GM18517 (cell line): ENCODE results near the gene CUZD1.

Experiments used
- ATAC-seq: cut with Tn5 transposase; IDR thresholded peaks from one replicate; pipeline ENCODE4 v1.9.1; 2021; ENCODE audit warnings: mild to moderate bottlenecking, moderate library complexity; ENCODE audit not compliant: unreplicated experiment

The CUZD1 gene

GRCh38 chr10:122821808-122822207 lies 23.8 kb downstream of the CUZD1 start:
- no peak for ATAC-seq

GRCh38 chr10:122815458-122815857 lies 30.2 kb downstream of the CUZD1 start:
- ATAC-seq = no peak

- no peak for ATAC-seq
These were observed 31.2 kb downstream of the CUZD1 start for GRCh38 chr10:122814493-122814892.

DNA sequence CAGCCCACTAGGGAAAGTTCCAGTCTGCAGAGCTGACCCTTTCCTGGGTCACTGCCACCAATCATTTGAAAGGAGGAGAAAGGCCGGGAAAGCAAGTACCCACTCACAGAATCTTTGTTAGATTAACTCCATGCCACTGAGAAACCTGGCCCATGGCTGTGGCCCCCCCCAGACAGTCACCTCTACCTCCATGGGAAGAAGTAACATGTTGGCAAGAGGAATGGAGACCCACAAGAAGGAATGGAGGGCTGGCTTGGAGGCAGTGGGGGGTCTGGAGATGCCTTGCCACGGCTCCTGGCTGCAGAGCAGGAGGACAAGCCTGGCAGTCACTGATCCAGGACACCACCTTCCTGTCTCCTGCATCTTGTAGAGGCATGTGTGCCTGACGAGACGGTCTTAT lies 32.9 kb downstream of the CUZD1 start:
- ATAC-seq = no peak

DNA sequence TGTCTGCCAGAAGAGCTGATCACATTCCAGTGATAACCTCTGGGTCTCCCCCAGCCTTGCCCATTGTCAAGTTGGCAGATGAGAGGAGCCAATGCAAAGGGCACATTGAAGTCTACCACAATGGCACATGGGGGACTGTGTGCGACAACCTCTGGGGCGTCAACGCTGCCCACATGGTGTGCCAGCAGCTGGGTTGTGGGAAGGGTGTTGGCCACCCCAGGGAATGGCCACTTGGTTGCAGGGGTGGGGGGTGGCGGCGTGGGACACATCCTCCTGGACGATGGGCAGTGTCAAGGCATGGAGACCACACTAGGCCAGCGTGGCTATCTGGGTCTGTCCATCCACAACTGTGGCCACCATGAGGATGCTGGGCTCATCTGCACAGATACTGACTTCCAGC lies 43.4 kb downstream of the CUZD1 start:
- no peak for ATAC-seq

DNA sequence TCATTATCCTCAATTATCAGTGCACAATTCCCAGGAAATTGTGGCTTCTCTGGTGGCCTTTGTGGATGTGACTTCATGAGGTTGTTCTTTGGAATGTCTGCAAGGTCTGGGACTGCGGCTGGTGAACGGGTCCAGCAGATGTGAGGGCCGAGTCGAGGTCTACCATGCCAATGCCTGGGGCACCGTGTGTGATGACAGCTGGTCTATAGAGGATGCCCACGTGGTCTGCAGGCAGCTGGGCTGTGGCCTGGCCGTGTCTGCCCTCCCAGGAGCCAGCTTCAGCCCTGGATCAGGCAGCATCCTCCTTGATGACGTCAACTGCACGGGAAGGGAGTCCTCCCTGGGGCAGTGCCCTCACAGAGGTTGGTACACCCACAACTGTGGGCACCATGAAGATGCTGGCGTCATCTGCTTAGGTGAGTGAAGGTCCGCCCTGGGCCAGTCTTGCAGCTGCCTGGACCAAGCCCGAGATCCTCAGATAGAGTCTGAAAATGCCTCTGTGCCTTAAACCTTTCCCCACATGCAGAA lies 46.9 kb downstream of the CUZD1 start:
- no peak for ATAC-seq

DNA sequence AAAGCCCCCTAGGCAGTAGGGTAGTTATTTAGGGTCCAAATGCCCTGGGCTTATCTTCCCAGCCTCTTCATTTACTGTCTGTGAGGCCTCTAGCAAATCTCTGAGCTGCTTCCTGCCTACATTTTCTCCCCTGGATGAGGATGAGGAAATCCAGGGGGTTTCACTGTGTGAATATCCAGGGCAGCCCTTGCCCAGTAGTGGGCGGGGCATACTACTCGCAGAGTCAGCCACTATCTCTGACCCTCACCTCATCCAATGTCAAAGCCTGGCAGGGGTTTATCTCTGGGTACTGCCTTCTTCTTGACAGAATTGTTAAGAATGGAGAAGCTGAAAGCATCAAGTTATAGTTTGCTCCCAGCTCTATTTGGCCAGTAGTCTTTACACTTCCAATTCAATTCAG lies 48.9 kb downstream of the CUZD1 start:
- no peak for ATAC-seq

GRCh38 chr10:122795924-122796323 lies 49.7 kb downstream of the CUZD1 start:
- no peak for ATAC-seq

DNA sequence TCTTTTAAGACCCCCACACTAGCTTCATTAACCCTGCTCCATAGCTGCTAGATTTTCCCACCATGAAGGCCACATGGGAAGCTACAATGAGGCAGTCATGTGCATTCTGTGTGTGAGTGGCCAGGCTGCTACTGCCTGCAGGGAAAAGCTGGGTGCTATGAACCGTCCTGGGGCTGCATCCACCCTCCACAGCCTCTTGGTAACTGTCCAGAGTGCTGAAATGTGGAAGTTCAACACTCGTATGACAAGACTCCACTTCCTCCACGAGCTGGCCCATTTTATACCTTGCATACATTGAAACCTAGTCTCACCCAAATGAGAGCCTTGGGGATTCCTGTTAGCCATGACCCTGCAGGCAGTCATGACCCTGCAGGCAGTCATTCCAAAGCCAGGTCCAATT lies 59.4 kb downstream of the CUZD1 start:
- ATAC-seq = no peak

- ATAC-seq = no peak
These were observed 62.7 kb downstream of the CUZD1 start for GRCh38 chr10:122782911-122783310.
